PC-3 (cell line): ENCODE results near the gene RERG. TPM values are rescaled to one million over a fixed set of nuclear protein-coding genes. Genes with fewer than 3 reads are reported as not detected.

Source experiments
- ATAC-seq: fragments of 200-7000 bp; cut with Tn5 transposase; 2 replicates; pipeline ENCODE4 v1.9.1; 2020; ENCODE audit warnings: mild to moderate bottlenecking, moderate library complexity
- BruUV-seq: library from RNA; stranded (reverse); fragments of 400-500 nt; replicated peaks from 2 replicates; lab custom pipeline; 2021; lab: Mats Ljungman, UMichigan
- CTCF ChIA-PET: fragments of 300-600 bp; sonication (Branson Sonifier 250); formaldehyde crosslinking; loops from one replicate; lab custom pipeline; 2022; ENCODE audit warnings: antibody characterized with exemption; lab: Charles Lee
- POLR2A ChIA-PET: fragments of 300-600 bp; sonication (Branson Sonifier 250); formaldehyde crosslinking; loops from one replicate; lab custom pipeline; 2022; ENCODE audit warnings: antibody characterized with exemption; ENCODE audit not compliant: unreplicated experiment; lab: Charles Lee
- DNase-seq: peaks from one replicate; pipeline ENCODE4 v3.0.0-alpha.2; 2015
- H2AFZ ChIP-seq: fragments of 300-600 bp; sonication (generic); 2 replicates; pipeline ENCODE4 v1.6.0; 2016; ENCODE audit warnings: antibody characterized with exemption, low read length
- H3F3A ChIP-seq: fragments of 300-600 bp; sonication (generic); one replicate; pipeline ENCODE4 v1.6.0; 2017; ENCODE audit warnings: antibody characterized with exemption, low read length, control low read depth, mild to moderate bottlenecking; ENCODE audit not compliant: unreplicated experiment
- H3K27ac ChIP-seq: fragments of 300-600 bp; sonication (generic); 2 replicates; pipeline ENCODE4 v1.5.1; 2016; ENCODE audit warnings: mild to moderate bottlenecking, low read length
- H3K27me3 ChIP-seq: fragments of 300-600 bp; sonication (generic); 2 replicates; pipeline ENCODE4 v1.6.1; 2016; ENCODE audit warnings: low read length, mixed read lengths
- H3K36me3 ChIP-seq: fragments of 300-600 bp; sonication (generic); 2 replicates; pipeline ENCODE4 v1.6.1; 2016; ENCODE audit warnings: low read depth, mixed run types, low read length, mixed read lengths
- H3K4me1 ChIP-seq: fragments of 300-600 bp; sonication (generic); 2 replicates; pipeline ENCODE4 v1.5.1; 2016; ENCODE audit warnings: low read length; ENCODE audit not compliant: insufficient read depth
- H3K4me2 ChIP-seq: fragments of 300-600 bp; sonication (generic); 2 replicates; pipeline ENCODE4 v1.6.0; 2016; ENCODE audit warnings: low read length
- H3K4me3 ChIP-seq: fragments of 300-600 bp; sonication (generic); 2 replicates; pipeline ENCODE4 v1.5.1; 2016; ENCODE audit warnings: mild to moderate bottlenecking, low read length, mixed read lengths
- H3K79me2 ChIP-seq: fragments of 300-600 bp; sonication (generic); 2 replicates; pipeline ENCODE4 v1.6.1; 2017; ENCODE audit warnings: low read length, mixed read lengths
- H3K9ac ChIP-seq: fragments of 300-600 bp; sonication (generic); 2 replicates; pipeline ENCODE4 v1.6.0; 2016; ENCODE audit warnings: mild to moderate bottlenecking, low read length
- H3K9me2 ChIP-seq: fragments of 300-600 bp; sonication (generic); replicated peaks from 2 replicates; pipeline ENCODE4 v1.6.1; 2016; ENCODE audit warnings: mixed run types, low read length, mixed read lengths
- H3K9me3 ChIP-seq: fragments of 300-600 bp; sonication (generic); 2 replicates; pipeline ENCODE4 v1.6.1; 2016; ENCODE audit warnings: low read length, mixed read lengths
- H4K20me1 ChIP-seq: fragments of 300-600 bp; sonication (generic); 2 replicates; pipeline ENCODE4 v1.6.1; 2016; ENCODE audit warnings: low read length, mixed read lengths
- CTCF ChIP-seq: fragments of 300-600 bp; sonication (generic); conservative IDR thresholded peaks from 2 replicates; pipeline ENCODE4 v1.5.1; 2017; ENCODE audit warnings: antibody characterized with exemption, low read depth, mild to moderate bottlenecking, low read length
- EZH2 ChIP-seq: fragments of 300-600 bp; sonication (generic); IDR thresholded peaks from one replicate; pipeline ENCODE4 v1.6.1; 2017; ENCODE audit warnings: antibody characterized with exemption, mild to moderate bottlenecking, low read length; ENCODE audit not compliant: unreplicated experiment
- EZH2phosphoT487 ChIP-seq: fragments of 300-600 bp; sonication (generic); IDR thresholded peaks from 2 replicates; pipeline ENCODE4 v1.6.1; 2018; ENCODE audit warnings: mild to moderate bottlenecking, antibody characterized with exemption, low read length, borderline replicate concordance
- intact Hi-C: fragments of 100-400 bp; cut with micrococcal nuclease; formaldehyde crosslinking; loops from 2 replicates; pipeline ENCODE4 v1.9.0; 2023
- total RNA-seq: library from RNA; depleted of rRNA; stranded (reverse); fragments of >200 nt; gene quantifications from 2 replicates; pipeline ENCODE4 v1.2.3, GENCODE V29; 2014; rRNA removed

Gene RERG
- total RNA-seq, 1 experiment from 2014 or later: not detected

- Histone ChIP-seq H3K4me3 (no peak overlapping the region), H3K79me2 (no peaks in the 10 kb centered on the region), H2AFZ (no peak overlapping the region), H3K4me1 (no peaks in the 10 kb centered on the region), H3K27ac (no peak overlapping the region), H3K36me3 (no peaks in the 10 kb centered on the region), H3K27me3 (peaks cover 4% of the 10 kb centered on the region), H3F3A (no peaks in the 10 kb centered on the region), H3K9ac (no peak overlapping the region), H3K9me2 (no peaks in the 10 kb centered on the region), H3K4me2 (no peak overlapping the region), H3K9me3 (no peaks in the 10 kb centered on the region), H4K20me1 (no peaks in the 10 kb centered on the region)
- ATAC-seq (no peak), DNase-seq (no peak)
- intact Hi-C loops: no loop called here
- no peak for TF ChIP-seq CTCF
- no peak for TF ChIP-seq EZH2
- no peak for TF ChIP-seq EZH2phosphoT487
- ChIA-PET POLR2A (no interaction called here), CTCF (no interaction called here)
- no TSS peak for BruUV-seq
These were observed 146.9 kb downstream of the RERG start for GRCh38 chr12:15074351-15074750.

- CTCF ChIA-PET: no interaction called here
- POLR2A ChIA-PET: no interaction called here
- no peaks in the 10 kb centered on the region for H3K79me2 ChIP-seq
These were observed 162.1 kb downstream of the RERG start for GRCh38 chr12:15059123-15059522.

More at GRCh38 chr12:15059123-15059522, 162.1 kb downstream of the RERG start:
- BruUV-seq: no TSS peak
- TF ChIP-seq EZH2 (no peak), CTCF (no peak), EZH2phosphoT487 (no peak)
- no peaks in the 10 kb centered on the region for H3K9me2 ChIP-seq
- H2AFZ ChIP-seq: no peak overlapping the region
- H3K4me2 ChIP-seq: no peak overlapping the region
- ATAC-seq: no peak
- no peaks in the 10 kb centered on the region for H4K20me1 ChIP-seq
- no peaks in the 10 kb centered on the region for H3F3A ChIP-seq
- H3K9ac ChIP-seq: no peak overlapping the region
- H3K27ac ChIP-seq: no peak overlapping the region
- no peak for DNase-seq
- H3K27me3 ChIP-seq: peaks cover 58% of the 10 kb centered on the region
- no peaks in the 10 kb centered on the region for H3K4me1 ChIP-seq
- H3K36me3 ChIP-seq: no peaks in the 10 kb centered on the region
- no peaks in the 10 kb centered on the region for H3K9me3 ChIP-seq
- intact Hi-C loops: no loop called here
- no peak overlapping the region for H3K4me3 ChIP-seq

Other genes with a start within 250 kb of the RERG start
- not detected in 2 replicates for gene PDE6H, start 248.4 kb downstream of the RERG start, total RNA-seq
- not detected in 2 replicates for gene PTPRO, start 101.1 kb upstream of the RERG start, total RNA-seq